ENCODE data around the gene ARRB1. TPM values are rescaled to one million over a fixed set of nuclear protein-coding genes. Genes with fewer than 3 reads are reported as not detected.
A peak's percentile ranks its signal among the peaks of the same experiment; 100 is the strongest.

The ARRB1 gene
- total RNA-seq, 1 donor from 2014 or later, result 53.8 TPM

GRCh38 chr11:75242722-75243600 is 108.5 kb downstream of the ARRB1 start:
- H3K36me3 Mint-ChIP-seq (ENCODE audit: low read depth), result no peaks in the 10 kb centered on the region
- DNase-seq (ENCODE audit: low read depth, low spot score), result no peak
- H3K9me3 Mint-ChIP-seq, result no peaks in the 10 kb centered on the region
- H3K27ac Mint-ChIP-seq (ENCODE audit: unreplicated experiment), result no peak overlapping the region
- H3K4me1 Mint-ChIP-seq, result no peaks in the 10 kb centered on the region
- peak overlapping the region; percentile 86 for H3K4me3 Mint-ChIP-seq
- peaks cover 66% of the 10 kb centered on the region for H3K27me3 Mint-ChIP-seq (ENCODE audit: low read depth)
- TF ChIP-seq, protein P1, sequence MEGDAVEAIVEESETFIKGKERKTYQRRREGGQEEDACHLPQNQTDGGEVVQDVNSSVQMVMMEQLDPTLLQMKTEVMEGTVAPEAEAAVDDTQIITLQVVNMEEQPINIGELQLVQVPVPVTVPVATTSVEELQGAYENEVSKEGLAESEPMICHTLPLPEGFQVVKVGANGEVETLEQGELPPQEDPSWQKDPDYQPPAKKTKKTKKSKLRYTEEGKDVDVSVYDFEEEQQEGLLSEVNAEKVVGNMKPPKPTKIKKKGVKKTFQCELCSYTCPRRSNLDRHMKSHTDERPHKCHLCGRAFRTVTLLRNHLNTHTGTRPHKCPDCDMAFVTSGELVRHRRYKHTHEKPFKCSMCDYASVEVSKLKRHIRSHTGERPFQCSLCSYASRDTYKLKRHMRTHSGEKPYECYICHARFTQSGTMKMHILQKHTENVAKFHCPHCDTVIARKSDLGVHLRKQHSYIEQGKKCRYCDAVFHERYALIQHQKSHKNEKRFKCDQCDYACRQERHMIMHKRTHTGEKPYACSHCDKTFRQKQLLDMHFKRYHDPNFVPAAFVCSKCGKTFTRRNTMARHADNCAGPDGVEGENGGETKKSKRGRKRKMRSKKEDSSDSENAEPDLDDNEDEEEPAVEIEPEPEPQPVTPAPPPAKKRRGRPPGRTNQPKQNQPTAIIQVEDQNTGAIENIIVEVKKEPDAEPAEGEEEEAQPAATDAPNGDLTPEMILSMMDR (conservative IDR thresholded peaks at IDR 0.05), result no peak

DNA sequence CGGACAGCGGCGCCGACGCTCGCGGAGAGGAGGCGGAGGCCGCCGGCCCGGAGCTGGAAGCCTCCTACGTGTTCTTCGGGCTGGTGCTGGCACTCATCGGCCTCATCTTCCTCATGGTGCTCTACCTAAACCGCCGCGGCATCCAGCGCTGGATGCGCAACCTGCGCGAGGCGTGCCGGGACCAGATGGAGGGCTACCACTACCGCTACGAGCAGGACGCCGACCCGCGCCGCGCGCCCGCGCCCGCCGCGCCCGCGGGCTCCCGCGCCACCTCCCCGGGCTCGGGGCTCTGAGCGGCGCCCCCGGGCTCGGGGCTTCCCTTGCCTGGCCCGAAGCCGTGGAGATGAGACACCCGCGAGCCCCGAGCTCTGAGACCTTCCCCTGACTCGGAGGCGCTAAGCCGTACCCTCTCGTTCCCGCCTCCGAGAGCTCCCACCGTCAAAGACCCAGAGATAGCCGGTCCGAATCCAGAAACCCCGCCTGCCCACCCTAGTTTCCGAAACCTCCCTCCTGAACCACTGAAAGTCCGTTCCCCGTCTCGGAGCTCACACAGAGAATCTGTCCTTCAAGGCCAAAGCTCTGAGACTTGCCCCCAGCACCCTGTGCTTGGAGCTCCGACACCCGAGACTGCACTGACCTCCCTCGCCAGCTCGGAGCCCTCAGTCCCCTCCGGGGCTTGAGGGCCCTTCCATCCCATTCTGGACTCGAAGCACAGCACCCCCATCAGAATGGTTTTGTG is 109.4 kb downstream of the ARRB1 start:
- no peak for DNase-seq (ENCODE audit: low read depth, low spot score)
- TF ChIP-seq, protein P1 (conservative IDR thresholded peaks at IDR 0.05), result no peak
- H3K27ac Mint-ChIP-seq (ENCODE audit: unreplicated experiment), result peak overlapping the region; percentile 62
- no peaks in the 10 kb centered on the region for H3K4me1 Mint-ChIP-seq
- H3K36me3 Mint-ChIP-seq (ENCODE audit: low read depth), result no peaks in the 10 kb centered on the region
- H3K9me3 Mint-ChIP-seq, result no peaks in the 10 kb centered on the region
- peak overlapping the region; percentile 86 for H3K4me3 Mint-ChIP-seq
- H3K27me3 Mint-ChIP-seq (ENCODE audit: low read depth), result peaks cover 75% of the 10 kb centered on the region

- TF ChIP-seq, protein P1 (conservative IDR thresholded peaks at IDR 0.05), result peak; percentile 94
- Mint-ChIP-seq H3K9me3 (no peaks in the 10 kb centered on the region), H3K4me1 (no peaks in the 10 kb centered on the region), H3K27me3 (ENCODE audit: low read depth) (peaks cover 78% of the 10 kb centered on the region), H3K36me3 (ENCODE audit: low read depth) (no peaks in the 10 kb centered on the region), H3K27ac (ENCODE audit: unreplicated experiment) (no peak overlapping the region), H3K4me3 (peak overlapping the region; percentile 68)
- DNase-seq (ENCODE audit: low read depth, low spot score), result peak; percentile 98
Measured at GRCh38 chr11:75241036-75241905, 110.2 kb downstream of the ARRB1 start.

DNA sequence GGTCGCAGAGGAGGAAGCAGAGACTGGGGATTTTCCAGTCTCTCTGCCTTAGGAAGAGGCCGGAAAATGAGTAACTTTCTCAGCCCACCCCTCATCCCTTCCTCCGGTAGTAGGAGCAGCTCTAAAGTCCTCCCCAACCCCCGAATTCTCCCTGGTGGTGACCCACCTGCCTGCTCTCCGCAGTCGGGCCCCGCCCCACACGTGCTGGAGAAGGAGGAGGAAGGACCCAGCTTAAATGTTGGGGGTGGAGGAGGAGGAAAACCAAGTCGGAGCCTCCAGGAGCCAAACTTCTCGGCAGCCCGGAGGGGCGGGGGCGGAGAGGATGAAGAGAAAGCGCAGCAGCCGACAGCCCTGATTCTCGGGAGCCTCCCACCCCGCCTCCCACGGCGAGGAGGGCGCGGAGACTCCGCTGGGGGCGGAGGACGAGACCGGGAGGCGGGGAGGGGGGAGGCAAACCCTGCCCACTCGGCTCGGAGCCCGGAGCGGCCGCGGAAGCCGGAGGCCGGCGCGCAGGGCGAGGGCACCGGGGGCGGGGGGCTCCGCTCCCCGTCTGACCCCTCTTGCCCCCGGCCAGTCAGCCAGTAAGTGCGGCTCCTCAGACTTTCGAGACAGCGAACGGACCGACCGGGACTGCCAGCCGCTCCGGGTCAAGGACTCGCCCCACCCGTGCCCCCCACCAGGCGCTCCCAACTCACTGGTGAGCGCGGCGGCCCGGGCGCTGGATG is 111.0 kb downstream of the ARRB1 start, which contains the start of gene TPBGL:
TPBGL (plus strand) TSS at position 464 of the 725 bp plus-strand sequence. CDS start 276 bp downstream, outside the sequence.
- TF ChIP-seq, protein P1 (conservative IDR thresholded peaks at IDR 0.05), result no peak
- DNase-seq (ENCODE audit: low read depth, low spot score), result peak; percentile 21
- H3K4me3 Mint-ChIP-seq, result peak within 1 kb of the TSS; percentile 78
- no peaks in the 10 kb centered on the region for H3K36me3 Mint-ChIP-seq (ENCODE audit: low read depth)
- H3K9me3 Mint-ChIP-seq, result no peaks in the 10 kb centered on the region
- no peaks in the 10 kb centered on the region for H3K4me1 Mint-ChIP-seq
- peaks cover 76% of the 10 kb centered on the region for H3K27me3 Mint-ChIP-seq (ENCODE audit: low read depth)
- no peak within 1 kb of the TSS for H3K27ac Mint-ChIP-seq (ENCODE audit: unreplicated experiment)
